ENCODE results near the gene CCDC178.
"Not testable (repeated sequence)": the region's sequence is repeated elsewhere in the genome, so short reads cannot be mapped to it uniquely, and the experiment has no call there.

CCDC178 gene

GRCh38 chr18:33201509-33201926 is 239.0 kb downstream of the CCDC178 start:
- DNase-seq: no peak

GRCh38 chr18:33195795-33196194 is 244.7 kb downstream of the CCDC178 start:
- no peak for DNase-seq

- no peak for DNase-seq
These were observed 245.7 kb downstream of the CCDC178 start for GRCh38 chr18:33194793-33195192.

GRCh38 chr18:33184958-33185357 is 255.6 kb downstream of the CCDC178 start:
- no peak for DNase-seq

- no peak for DNase-seq
These were observed 256.3 kb downstream of the CCDC178 start for GRCh38 chr18:33184175-33184574.

- DNase-seq: no peak
These were observed 257.4 kb downstream of the CCDC178 start for GRCh38 chr18:33183136-33183535.

- DNase-seq: no peak
These were observed 259.5 kb downstream of the CCDC178 start for GRCh38 chr18:33181016-33181415.

GRCh38 chr18:33169218-33169617 is 271.3 kb downstream of the CCDC178 start:
- DNase-seq: no peak

GRCh38 chr18:33164121-33164520 is 276.4 kb downstream of the CCDC178 start:
- not testable (repeated sequence) for DNase-seq

GRCh38 chr18:33161131-33161530 is 279.4 kb downstream of the CCDC178 start:
- no peak for DNase-seq

- DNase-seq: no peak
These were observed 281.4 kb downstream of the CCDC178 start for GRCh38 chr18:33159151-33159550.

GRCh38 chr18:33157893-33158292 is 282.6 kb downstream of the CCDC178 start:
- no peak for DNase-seq

GRCh38 chr18:33156906-33157470 is 283.5 kb downstream of the CCDC178 start:
- no peak for DNase-seq

GRCh38 chr18:33154049-33154448 is 286.5 kb downstream of the CCDC178 start:
- no peak for DNase-seq

- DNase-seq: no peak
These were observed 288.1 kb downstream of the CCDC178 start for GRCh38 chr18:33152376-33152775.

- DNase-seq: not testable (repeated sequence)
These were observed 292.7 kb downstream of the CCDC178 start for GRCh38 chr18:33147811-33148210.

- no peak for DNase-seq
These were observed 294.5 kb downstream of the CCDC178 start for GRCh38 chr18:33146014-33146413.

- no peak for DNase-seq
These were observed 304.4 kb downstream of the CCDC178 start for GRCh38 chr18:33135951-33136660.

GRCh38 chr18:33132657-33133056 is 307.9 kb downstream of the CCDC178 start:
- DNase-seq: no peak

- DNase-seq: no peak
These were observed 311.9 kb downstream of the CCDC178 start for GRCh38 chr18:33128581-33128980.

- no peak for DNase-seq
These were observed 316.5 kb downstream of the CCDC178 start for GRCh38 chr18:33123862-33124518.

GRCh38 chr18:33116376-33116775 is 324.1 kb downstream of the CCDC178 start:
- DNase-seq: no peak

GRCh38 chr18:33115917-33116316 is 324.6 kb downstream of the CCDC178 start:
- DNase-seq: no peak

- no peak for DNase-seq
These were observed 325.0 kb downstream of the CCDC178 start for GRCh38 chr18:33115476-33115875.
